IMR-90 (cell line): ENCODE data around the gene LTBP4. TPM values are rescaled to one million over a fixed set of nuclear protein-coding genes. Genes with fewer than 3 reads are reported as not detected.

Experiments
- ATAC-seq: fragments of 200-7000 bp; cut with Tn5 transposase; 2 replicates; pipeline ENCODE4 v1.9.1; 2020; ENCODE audit warnings: low read depth, mild to moderate bottlenecking, moderate library complexity
- BruUV-seq: library from RNA; stranded (reverse); fragments of 400-500 nt; replicated peaks from 2 replicates; lab custom pipeline; 2021; lab: Mats Ljungman, UMichigan
- CTCF ChIA-PET: fragments of 300-600 bp; formaldehyde crosslinking; extraction: SDS; loops from one replicate; lab custom pipeline; 2021; ENCODE audit warnings: antibody characterized with exemption; lab: Yijun Ruan, JAX
- POLR2A ChIA-PET: fragments of 300-600 bp; sonication (Branson Sonifier 250); formaldehyde crosslinking; loops from one replicate; lab custom pipeline; 2022; ENCODE audit warnings: antibody characterized with exemption; ENCODE audit not compliant: unreplicated experiment; lab: Charles Lee
- DNase-seq: peaks from one replicate; pipeline ENCODE4 v3.0.0; 2013
- H2AFZ ChIP-seq: replicated peaks from 2 replicates; pipeline ENCODE3; 2013; ENCODE audit warnings: low read length, mild to moderate bottlenecking; ENCODE audit not compliant: poor library complexity
- H2AK5ac ChIP-seq: 2 replicates; pipeline ENCODE4 v1.6.1; 2013; ENCODE audit warnings: low read depth, low read length, inconsistent platforms
- H2AK9ac ChIP-seq: replicated peaks from 2 replicates; pipeline ENCODE3; 2013; ENCODE audit warnings: mild to moderate bottlenecking, low read depth, low read length, moderate library complexity; ENCODE audit not compliant: poor library complexity
- H2BK120ac ChIP-seq: 2 replicates; pipeline ENCODE4 v1.6.1; 2013; ENCODE audit warnings: low read depth, low read length, inconsistent platforms
- H2BK15ac ChIP-seq: 3 replicates; pipeline ENCODE4 v1.6.1; 2013; ENCODE audit warnings: low read depth, low read length, inconsistent platforms
- H2BK20ac ChIP-seq: 2 replicates; pipeline ENCODE4 v1.6.1; 2013; ENCODE audit warnings: low read depth, mild to moderate bottlenecking, inconsistent platforms, low read length, moderate library complexity
- H2BK5ac ChIP-seq: 2 replicates; pipeline ENCODE4 v1.6.1; 2013; ENCODE audit warnings: mild to moderate bottlenecking, low read depth, low read length, inconsistent platforms; ENCODE audit not compliant: poor library complexity, severe bottlenecking
- H3K14ac ChIP-seq: replicated peaks from 2 replicates; pipeline ENCODE4 v1.6.1; 2013; ENCODE audit warnings: low read depth, low read length, inconsistent platforms
- H3K18ac ChIP-seq: 2 replicates; pipeline ENCODE4 v1.6.1; 2013; ENCODE audit warnings: low read depth, low read length, control low read depth
- H3K23ac ChIP-seq: 2 replicates; pipeline ENCODE4 v1.6.1; 2013; ENCODE audit warnings: low read depth, low read length, inconsistent platforms
- H3K27ac ChIP-seq: 2 replicates; pipeline ENCODE4 v1.5.1; 2013; ENCODE audit warnings: mild to moderate bottlenecking, control low read depth, low read length; ENCODE audit not compliant: insufficient read depth
- H3K27me3 ChIP-seq: 2 replicates; pipeline ENCODE4 v1.6.1; 2013; ENCODE audit warnings: low read length; ENCODE audit not compliant: control insufficient read depth, insufficient read depth
- H3K36me3 ChIP-seq: 2 replicates; pipeline ENCODE4 v1.6.1; 2013; ENCODE audit warnings: low read length, mixed read lengths; ENCODE audit not compliant: control insufficient read depth, insufficient read depth
- H3K4ac ChIP-seq: 2 replicates; pipeline ENCODE4 v1.6.1; 2013; ENCODE audit warnings: low read depth, low read length, inconsistent platforms
- H3K4me1 ChIP-seq: 2 replicates; pipeline ENCODE4 v1.6.1; 2013; ENCODE audit warnings: low read length, mixed read lengths; ENCODE audit not compliant: control insufficient read depth, insufficient read depth
- H3K4me2 ChIP-seq: 2 replicates; pipeline ENCODE4 v1.6.1; 2013; ENCODE audit warnings: low read depth, mild to moderate bottlenecking, control low read depth, low read length, moderate library complexity
- H3K4me3 ChIP-seq: 2 replicates; pipeline ENCODE4 v1.5.1; 2013; ENCODE audit warnings: low read depth, mild to moderate bottlenecking, control low read depth, low read length, moderate library complexity; ENCODE audit not compliant: insufficient read depth
- H3K56ac ChIP-seq: 2 replicates; pipeline ENCODE4 v1.6.1; 2013; ENCODE audit warnings: low read length, inconsistent platforms; ENCODE audit not compliant: insufficient read depth; ENCODE audit errors: extremely low read depth
- H3K79me1 ChIP-seq, 2 experiments: 2 replicates each; pipeline ENCODE4 v1.6.1; 2013; ENCODE audit warnings: low read length in 2 of 2, inconsistent platforms in 1 of 2, low read depth in 1 of 2
- H3K9ac ChIP-seq: 2 replicates; pipeline ENCODE4 v1.6.1; 2013; ENCODE audit warnings: low read depth, low read length, control low read depth
- H3K9me1 ChIP-seq: 2 replicates; pipeline ENCODE4 v1.6.1; 2013; ENCODE audit warnings: low read length, inconsistent platforms; ENCODE audit not compliant: insufficient read depth
- H3K9me3 ChIP-seq: 2 replicates; pipeline ENCODE4 v1.6.1; 2013; ENCODE audit warnings: low read length; ENCODE audit not compliant: control insufficient read depth, insufficient read depth
- H4K20me1 ChIP-seq: 2 replicates; pipeline ENCODE4 v1.6.1; 2013; ENCODE audit warnings: low read length, inconsistent platforms; ENCODE audit not compliant: insufficient read depth
- H4K5ac ChIP-seq: 2 replicates; pipeline ENCODE4 v1.6.1; 2013; ENCODE audit warnings: mild to moderate bottlenecking, low read depth, low read length, control low read depth
- H4K8ac ChIP-seq, 2 experiments: 2 replicates each; pipeline ENCODE4 v1.6.1; 2013; ENCODE audit warnings: low read depth in 2 of 2, low read length in 2 of 2, control low read depth in 1 of 2, inconsistent platforms in 1 of 2
- H4K91ac ChIP-seq: 2 replicates; pipeline ENCODE4 v1.6.1; 2013; ENCODE audit warnings: low read depth, low read length, inconsistent platforms; ENCODE audit not compliant: insufficient read depth
- BHLHE40 ChIP-seq: fragments of 150-350 bp; IDR thresholded peaks from 2 replicates; pipeline ENCODE4 v1.6.1; 2016; ENCODE audit warnings: mild to moderate bottlenecking, low read depth, low read length
- CEBPB ChIP-seq: IDR thresholded peaks from 2 replicates; pipeline ENCODE4 v1.6.1; 2012; ENCODE audit warnings: low read depth, low read length, improper control_type of control experiment
- CTCF ChIP-seq: conservative IDR thresholded peaks from 2 replicates; pipeline ENCODE4 v1.5.1; 2012; ENCODE audit warnings: mild to moderate bottlenecking, low read depth, low read length, improper control_type of control experiment
- FOS ChIP-seq: fragments of 150-350 bp; IDR thresholded peaks from 2 replicates; pipeline ENCODE4 v1.6.1; 2016; ENCODE audit warnings: low read depth, low read length
- MAFK ChIP-seq: IDR thresholded peaks from 2 replicates; pipeline ENCODE4 v1.6.1; 2012; ENCODE audit warnings: low read depth, low read length, improper control_type of control experiment
- MAZ ChIP-seq: IDR thresholded peaks from 2 replicates; pipeline ENCODE4 v1.6.1; 2012; ENCODE audit warnings: low read depth, mild to moderate bottlenecking, low read length, improper control_type of control experiment, moderate library complexity, borderline replicate concordance
- MXI1 ChIP-seq: IDR thresholded peaks from 2 replicates; pipeline ENCODE4 v1.6.1; 2012; ENCODE audit warnings: low read depth, mild to moderate bottlenecking, low read length, moderate library complexity, borderline replicate concordance
- NFE2L2 ChIP-seq: fragments of 150-350 bp; IDR thresholded peaks from 2 replicates; pipeline ENCODE4 v1.6.1; 2016; ENCODE audit warnings: low read depth, mild to moderate bottlenecking, low read length
- POLR2A ChIP-seq: IDR thresholded peaks from 2 replicates; pipeline ENCODE4 v1.6.1; 2012; ENCODE audit warnings: mild to moderate bottlenecking, low read depth, low read length
- RAD21 ChIP-seq: IDR thresholded peaks from 2 replicates; pipeline ENCODE4 v1.6.1; 2012; ENCODE audit warnings: low read length, improper control_type of control experiment
- RCOR1 ChIP-seq: IDR thresholded peaks from 2 replicates; pipeline ENCODE4 v1.6.1; 2012; ENCODE audit warnings: mild to moderate bottlenecking, low read length, improper control_type of control experiment; ENCODE audit not compliant: insufficient replicate concordance
- RFX5 ChIP-seq: IDR thresholded peaks from 2 replicates; pipeline ENCODE4 v1.8.0; 2012; ENCODE audit warnings: low read depth, mild to moderate bottlenecking, low read length, moderate library complexity
- SMC3 ChIP-seq: fragments of 150-350 bp; IDR thresholded peaks from 2 replicates; pipeline ENCODE4 v1.6.1; 2016; ENCODE audit warnings: low read depth, mild to moderate bottlenecking, antibody characterized with exemption, low read length, moderate library complexity
- WGBS, 2 experiments: methylation state at CpG; one replicate each; pipeline versions ENCODE4 v1.1.5 to v1.1.7; 2013; ENCODE audit warnings: missing lambda C conversion rate in 2 of 2; ENCODE audit not compliant: insufficient read length in 1 of 2; ENCODE audit errors: extremely low coverage in 2 of 2; 5-methylcytosine and 5-hydroxymethylcytosine counted together
- dilution Hi-C: fragments of 300-500 bp; cut with HindIII; formaldehyde crosslinking; loops from one replicate; pipeline ENCODE4 v1.14.3; 2018; ENCODE audit warnings: low sequenced_read_pairs; ENCODE audit not compliant: unreplicated experiment
- in situ Hi-C: fragments of 300-500 bp; cut with MboI; formaldehyde crosslinking; loops from 3 replicates; pipeline ENCODE4 v1.14.3; 2019; ENCODE audit warnings: low sequenced_read_pairs, inconsistent platforms, mixed read lengths
- intact Hi-C: fragments of 100-400 bp; cut with micrococcal nuclease; formaldehyde crosslinking; loops from 2 replicates; pipeline ENCODE4 v1.10.0; 2022
- polyA plus RNA-seq, 3 experiments: library from polyadenylated mRNA; depleted of rRNA; stranded (reverse); fragments of >200 nt; gene quantifications; 2 replicates each; pipeline ENCODE4 v1.2.3, GENCODE V29; 2012; ENCODE audit warnings: low replicate concordance in 1 of 3
- total RNA-seq: library from RNA; depleted of rRNA; stranded (reverse); fragments of >200 nt; gene quantifications from 2 replicates; pipeline ENCODE4 v1.2.3, GENCODE V29; 2012
- TF ChIP-seq, protein P1 (sequence below): fragments of 150-350 bp; IDR thresholded peaks from 2 replicates; pipeline ENCODE4 v1.6.1; 2017; ENCODE audit warnings: mild to moderate bottlenecking, antibody characterized with exemption, low read length, low read depth
- TF ChIP-seq, protein P2 (sequence below): fragments of 150-350 bp; IDR thresholded peaks from 2 replicates; pipeline ENCODE4 v1.6.1; 2016; ENCODE audit warnings: low read depth, mild to moderate bottlenecking, low read length, moderate library complexity, borderline replicate concordance

The LTBP4 gene
- total and polyA plus RNA-seq, 2 of the 4 experiments (the other 2 are of a cell fraction), result 14.7 to 70.3 TPM

DNA sequence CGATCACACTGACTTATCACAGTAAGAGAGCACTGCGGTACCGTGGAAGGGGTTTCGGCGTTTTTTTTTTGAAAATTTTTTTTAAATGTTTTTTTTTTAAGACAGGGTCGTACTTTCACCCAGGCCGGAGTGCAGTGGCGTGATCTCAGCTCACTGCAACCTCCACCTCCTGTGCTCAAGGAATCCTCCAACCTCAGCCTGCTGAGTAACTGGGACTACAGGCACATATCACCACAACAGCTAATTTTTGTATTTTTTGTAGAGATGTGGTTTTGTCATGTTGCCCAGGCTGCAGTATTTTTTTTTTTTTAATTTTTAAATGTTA lies 19.0 kb downstream of the LTBP4 start:
- no TSS peak for BruUV-seq
- no peak overlapping the region for H3K23ac ChIP-seq
- no peak overlapping the region for H2AFZ ChIP-seq
- H2BK120ac ChIP-seq, result no peak overlapping the region
- peaks cover 7% of the 10 kb centered on the region; the same call in 1 of the 2 replicates for H4K20me1 ChIP-seq
- peaks cover 4 to 24% of the 10 kb centered on the region in 2 experiments for H3K79me1 ChIP-seq
- H3K14ac ChIP-seq, result no peak overlapping the region
- no peak overlapping the region for H3K4me3 ChIP-seq
- no peak overlapping the region for H2BK20ac ChIP-seq
- no peak overlapping the region for H2BK15ac ChIP-seq
- ATAC-seq (no peak), DNase-seq (no peak)
- no peak overlapping the region for H4K8ac ChIP-seq
- no peak overlapping the region for H4K91ac ChIP-seq
- no peak overlapping the region for H4K5ac ChIP-seq
- H3K4me1 ChIP-seq, result peaks cover 17% of the 10 kb centered on the region; the same call in 1 of the 2 replicates
- H3K18ac ChIP-seq, result no peak overlapping the region
- H3K9ac ChIP-seq, result no peak overlapping the region
- no peak overlapping the region for H3K4me2 ChIP-seq
- intact Hi-C loops (no loop called here), in situ Hi-C loops (no loop called here), dilution Hi-C loops (no loop called here)
- H2BK5ac ChIP-seq, result no peak overlapping the region
- H3K27me3 ChIP-seq, result no peaks in the 10 kb centered on the region
- no peaks in the 10 kb centered on the region for H3K9me3 ChIP-seq
- no peak overlapping the region for H2AK9ac ChIP-seq
- 80% methylated on average over 1 of the region's 8 CpGs; no CpG with 5 or more reads in 1 of the 2 experiments for WGBS, 2 experiments
- ChIA-PET POLR2A (interaction anchor here (0.6 kb wide), 1 partner anchor 17 kb away, joined by 16 read pairs; no protein-coding TSS in a partner anchor), CTCF (interaction anchor here (0.6 to 1.4 kb wide), 2 partner anchors 14 to 1568 kb away, joined by 3 to 6 read pairs; no protein-coding TSS in a partner anchor)
- no peak overlapping the region for H3K56ac ChIP-seq
- H3K36me3 ChIP-seq, result peaks cover 63% of the 10 kb centered on the region
- H3K4ac ChIP-seq, result no peak overlapping the region
- no peak overlapping the region for H3K27ac ChIP-seq
- no peak overlapping the region for H2AK5ac ChIP-seq
- H3K9me1 ChIP-seq, result peaks cover 16% of the 10 kb centered on the region
- no peak for TF ChIP-seq BHLHE40
- TF ChIP-seq, protein P1, sequence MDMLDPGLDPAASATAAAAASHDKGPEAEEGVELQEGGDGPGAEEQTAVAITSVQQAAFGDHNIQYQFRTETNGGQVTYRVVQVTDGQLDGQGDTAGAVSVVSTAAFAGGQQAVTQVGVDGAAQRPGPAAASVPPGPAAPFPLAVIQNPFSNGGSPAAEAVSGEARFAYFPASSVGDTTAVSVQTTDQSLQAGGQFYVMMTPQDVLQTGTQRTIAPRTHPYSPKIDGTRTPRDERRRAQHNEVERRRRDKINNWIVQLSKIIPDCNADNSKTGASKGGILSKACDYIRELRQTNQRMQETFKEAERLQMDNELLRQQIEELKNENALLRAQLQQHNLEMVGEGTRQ, result no peak
- TF ChIP-seq RFX5, result no peak
- no peak for TF ChIP-seq SMC3
- no peak for TF ChIP-seq FOS
- TF ChIP-seq MAFK, result no peak
- TF ChIP-seq NFE2L2, result no peak
- no peak for TF ChIP-seq CEBPB
- TF ChIP-seq, protein P2, sequence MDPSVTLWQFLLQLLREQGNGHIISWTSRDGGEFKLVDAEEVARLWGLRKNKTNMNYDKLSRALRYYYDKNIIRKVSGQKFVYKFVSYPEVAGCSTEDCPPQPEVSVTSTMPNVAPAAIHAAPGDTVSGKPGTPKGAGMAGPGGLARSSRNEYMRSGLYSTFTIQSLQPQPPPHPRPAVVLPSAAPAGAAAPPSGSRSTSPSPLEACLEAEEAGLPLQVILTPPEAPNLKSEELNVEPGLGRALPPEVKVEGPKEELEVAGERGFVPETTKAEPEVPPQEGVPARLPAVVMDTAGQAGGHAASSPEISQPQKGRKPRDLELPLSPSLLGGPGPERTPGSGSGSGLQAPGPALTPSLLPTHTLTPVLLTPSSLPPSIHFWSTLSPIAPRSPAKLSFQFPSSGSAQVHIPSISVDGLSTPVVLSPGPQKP, result no peak
- TF ChIP-seq CTCF, result no peak
- no peak for TF ChIP-seq MXI1
- TF ChIP-seq MAZ, result no peak
- no peak for TF ChIP-seq POLR2A
- no peak for TF ChIP-seq RCOR1
- no peak for TF ChIP-seq RAD21
